Stimulated activated CD4-positive, alpha-beta T cell treated with anti-CD3 and anti-CD28 coated beads, TNF-alpha, amount 100 ng/mL, for 24 hours (primary cell): Measurements from ENCODE around the gene MTA1.
A peak's percentile ranks its signal among the peaks of the same experiment; 100 is the strongest.

ENCODE experiments used
- DNase-seq, 3 experiments: peaks; one replicate each; pipeline ENCODE4 v3.0.0-alpha.2; 2020; ENCODE audit warnings: low read depth in 3 of 3

Gene MTA1

DNA sequence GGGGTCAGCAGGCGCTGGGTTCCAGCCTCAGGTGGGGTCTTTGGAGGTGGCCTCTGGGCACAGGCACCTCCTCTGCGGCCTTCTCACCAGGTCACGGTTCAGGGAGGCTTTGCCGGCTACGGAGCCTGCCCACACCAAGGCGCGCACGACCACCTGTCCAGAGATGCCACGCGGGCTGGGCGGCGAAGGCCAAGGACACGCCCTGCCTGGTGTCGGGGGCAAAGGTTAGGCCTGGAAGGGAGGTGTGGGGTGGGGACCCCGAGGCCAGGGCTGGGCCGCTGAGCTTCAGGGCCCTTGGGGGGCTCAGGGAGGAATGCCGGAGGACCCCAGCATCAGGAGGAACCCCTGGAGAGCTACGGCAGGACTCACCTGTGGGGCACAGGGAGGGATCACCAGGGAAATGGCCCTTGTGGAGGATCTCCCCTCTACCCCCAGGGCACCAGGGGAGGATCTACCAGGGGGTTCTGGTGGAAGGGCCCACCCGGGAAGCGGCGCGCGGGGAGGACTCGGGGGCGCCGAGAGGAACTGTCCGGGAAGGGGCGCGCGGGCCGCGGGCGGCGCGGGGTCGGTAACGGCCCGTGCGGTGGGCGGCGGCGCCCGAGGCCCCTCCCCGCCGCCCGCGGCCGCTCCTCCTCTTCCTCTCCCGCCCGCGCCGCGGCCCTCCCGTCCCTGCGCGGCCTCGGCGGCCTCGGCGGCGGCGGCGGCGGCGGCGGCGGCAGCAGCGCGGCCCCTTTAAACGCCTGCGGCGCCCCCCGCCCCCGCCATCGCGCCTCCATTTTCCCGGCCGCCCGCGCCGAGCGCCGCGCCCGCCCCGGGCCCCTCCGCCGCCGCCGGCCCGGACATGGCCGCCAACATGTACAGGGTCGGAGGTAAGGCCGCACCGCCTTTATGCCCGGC, at the start of gene MTA1:
Gene MTA1 (plus strand): TSS at position 633 of the 897 bp plus-strand sequence. CDS start 209 bp downstream, at position 842.
- peak in 2 of 3 experiments; percentile 23 to 46 for DNase-seq

GRCh38 chr14:105374389-105374788, 45.2 kb upstream of the MTA1 start:
- DNase-seq = no peak

GRCh38 chr14:105375635-105376057, 44.0 kb upstream of the MTA1 start:
- DNase-seq = peak in 1 of 3 experiments; percentile 56

- no peak for DNase-seq
Observed at GRCh38 chr14:105376521-105377440, 42.8 kb upstream of the MTA1 start.

DNA sequence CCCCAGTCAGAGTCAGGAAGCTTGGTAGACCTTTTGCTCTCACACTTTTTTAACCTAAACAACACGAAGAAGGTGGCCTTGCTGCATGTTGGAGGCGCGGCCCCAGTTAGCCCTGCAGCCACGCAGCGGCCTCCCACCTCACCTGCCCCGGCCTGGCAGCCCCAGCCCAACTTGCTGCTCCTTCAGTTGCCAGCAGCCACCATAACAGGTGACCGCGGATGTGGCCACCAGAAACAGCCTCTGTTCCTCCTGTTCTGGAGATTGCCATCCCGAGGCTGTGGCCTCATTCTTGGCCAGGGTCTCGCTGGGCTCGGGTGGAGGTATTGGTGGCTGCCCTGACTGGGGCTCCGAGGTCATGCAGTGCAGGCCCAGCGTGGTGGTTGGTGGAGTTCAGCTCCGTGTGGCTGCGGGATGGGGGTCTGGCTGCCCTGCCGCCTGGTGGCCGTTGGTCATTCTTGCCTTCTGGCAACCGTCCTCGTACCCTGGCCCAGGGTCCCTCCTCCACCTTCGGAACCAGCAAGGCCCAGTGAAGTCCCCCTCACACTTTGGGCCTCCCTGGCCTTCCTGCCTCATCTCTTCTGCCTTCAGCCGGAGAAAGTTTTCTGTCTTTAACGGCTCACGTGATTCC, 42.0 kb upstream of the MTA1 start:
- DNase-seq = no peak

DNA sequence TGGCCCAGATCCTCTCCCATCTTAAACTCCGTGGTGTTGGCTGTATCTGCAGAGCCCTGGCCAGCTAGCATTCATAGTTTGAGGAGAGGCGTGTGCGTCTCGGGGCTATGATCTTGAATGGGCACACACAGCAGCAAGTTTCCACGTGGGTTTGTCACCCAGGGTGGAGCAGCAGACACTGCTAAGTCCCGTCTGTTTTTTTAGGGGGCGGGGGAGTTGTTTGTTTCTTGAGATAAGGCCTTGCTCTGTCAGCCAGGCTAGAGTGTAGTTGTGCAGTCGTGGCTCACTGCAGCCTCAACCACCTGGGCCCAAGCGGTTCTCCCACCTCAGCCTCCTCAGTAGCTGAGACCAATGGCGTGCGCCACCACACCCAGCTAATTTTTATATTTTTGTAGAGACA, 41.4 kb upstream of the MTA1 start:
- no peak for DNase-seq

DNA sequence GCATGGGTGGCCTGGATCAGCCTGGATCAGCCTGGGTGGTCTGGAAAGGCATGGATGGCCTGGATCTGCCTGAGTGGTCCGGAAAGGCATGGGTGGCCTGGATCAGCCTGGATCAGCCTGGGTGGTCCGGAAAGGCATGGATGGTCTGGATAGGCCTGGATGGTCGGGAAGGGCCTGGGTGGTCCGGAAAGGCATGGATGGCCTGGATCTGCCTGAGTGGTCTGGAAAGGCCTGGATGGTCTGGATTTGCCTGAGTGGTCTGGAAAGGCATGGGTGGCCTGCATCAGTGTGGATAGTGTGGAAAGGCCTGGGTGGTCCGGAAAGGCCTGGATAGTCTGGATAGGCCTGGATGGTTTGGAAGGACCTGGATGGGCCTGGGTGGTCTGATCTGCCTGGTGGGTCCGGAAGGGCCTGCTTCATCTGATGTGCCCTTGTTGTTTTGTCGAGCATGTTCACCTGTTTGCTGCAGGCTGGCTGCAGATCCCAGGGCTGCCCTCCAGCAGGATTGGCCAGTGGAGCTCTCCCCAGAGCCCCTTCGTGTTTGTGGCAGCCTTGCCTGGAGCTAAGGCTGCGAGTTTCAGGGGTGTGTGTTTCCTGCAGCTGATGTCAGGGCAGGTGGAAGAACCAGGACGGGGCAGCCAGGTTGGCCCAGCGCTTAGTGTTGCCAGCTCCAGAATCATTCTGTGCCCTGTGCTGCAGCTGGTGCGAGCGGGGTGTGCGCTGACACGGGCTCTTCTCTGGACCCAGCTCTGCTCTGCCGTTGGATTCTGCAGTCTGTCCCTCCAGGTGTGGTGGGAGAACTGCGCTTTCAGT, 40.5 kb upstream of the MTA1 start:
- no peak for DNase-seq

- no peak for DNase-seq
Observed at GRCh38 chr14:105379946-105380345, 39.7 kb upstream of the MTA1 start.

GRCh38 chr14:105380756-105381155, 38.9 kb upstream of the MTA1 start:
- DNase-seq = no peak

- no peak for DNase-seq
Observed at GRCh38 chr14:105381446-105382342, 37.9 kb upstream of the MTA1 start.

DNA sequence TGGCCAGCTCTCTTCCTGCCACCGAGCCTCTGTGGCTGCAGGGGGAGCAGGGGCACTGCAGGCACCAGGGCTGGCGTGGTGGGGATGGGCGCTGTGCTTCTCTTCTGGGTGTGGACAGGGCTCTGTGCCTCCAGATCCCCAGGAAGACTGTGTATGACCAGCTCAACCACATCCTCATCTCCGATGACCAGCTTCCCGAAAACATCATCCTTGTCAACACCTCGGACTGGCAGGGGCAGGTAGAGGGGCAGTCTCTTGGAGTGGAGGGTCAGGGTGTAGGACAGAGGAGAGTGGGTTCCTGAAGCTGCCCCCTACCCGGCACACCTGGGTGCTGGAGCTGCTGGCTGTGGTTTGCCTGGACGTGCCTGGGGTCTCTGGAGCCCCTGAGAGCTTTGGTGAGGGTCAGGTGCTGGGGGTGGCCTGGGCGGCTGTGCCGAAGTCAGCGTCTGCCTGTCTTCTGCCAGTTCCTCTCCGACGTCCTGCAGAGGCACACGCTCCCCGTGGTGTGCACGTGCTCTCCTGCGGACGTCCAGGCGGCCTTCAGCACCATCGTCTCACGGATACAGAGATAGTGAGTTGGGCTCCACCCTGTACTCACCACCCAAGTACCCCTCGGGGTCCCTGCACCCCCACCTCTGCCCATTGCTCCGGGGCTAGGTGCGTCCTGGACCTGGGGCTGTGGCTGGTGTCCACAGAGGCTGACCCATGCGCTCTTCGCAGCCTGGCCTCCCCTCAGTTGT, 37.1 kb upstream of the MTA1 start:
- DNase-seq = no peak

DNA sequence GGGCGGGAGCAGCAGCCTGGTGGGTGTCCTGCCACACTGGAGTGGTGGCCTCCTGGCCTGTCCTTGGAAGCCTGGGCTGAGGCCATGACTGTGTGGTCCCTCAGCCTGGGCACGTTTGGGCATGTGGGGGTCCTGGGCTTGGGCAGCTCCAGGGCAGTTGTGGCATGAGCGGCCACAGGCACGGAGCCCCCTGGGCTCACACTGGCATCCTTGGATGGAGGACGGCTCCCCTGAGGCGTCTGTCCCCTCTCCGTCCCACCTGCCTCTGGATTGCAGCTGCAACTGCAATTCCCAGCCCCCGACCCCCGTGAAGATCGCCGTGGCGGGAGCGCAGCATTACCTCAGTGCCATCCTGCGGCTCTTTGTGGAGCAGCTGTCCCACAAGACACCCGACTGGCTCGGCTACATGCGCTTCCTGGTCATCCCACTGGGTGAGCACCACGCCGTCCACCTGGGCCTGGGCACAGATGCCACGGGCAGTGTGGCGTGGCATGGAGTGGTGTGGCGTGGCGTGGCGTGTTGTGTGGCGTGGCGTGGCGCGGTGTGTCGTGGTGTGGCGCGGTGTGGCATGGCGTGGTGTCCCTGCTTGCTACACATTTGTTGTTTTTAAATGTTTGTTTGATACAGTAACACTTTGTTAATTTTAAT, 36.4 kb upstream of the MTA1 start:
- DNase-seq = no peak

DNA sequence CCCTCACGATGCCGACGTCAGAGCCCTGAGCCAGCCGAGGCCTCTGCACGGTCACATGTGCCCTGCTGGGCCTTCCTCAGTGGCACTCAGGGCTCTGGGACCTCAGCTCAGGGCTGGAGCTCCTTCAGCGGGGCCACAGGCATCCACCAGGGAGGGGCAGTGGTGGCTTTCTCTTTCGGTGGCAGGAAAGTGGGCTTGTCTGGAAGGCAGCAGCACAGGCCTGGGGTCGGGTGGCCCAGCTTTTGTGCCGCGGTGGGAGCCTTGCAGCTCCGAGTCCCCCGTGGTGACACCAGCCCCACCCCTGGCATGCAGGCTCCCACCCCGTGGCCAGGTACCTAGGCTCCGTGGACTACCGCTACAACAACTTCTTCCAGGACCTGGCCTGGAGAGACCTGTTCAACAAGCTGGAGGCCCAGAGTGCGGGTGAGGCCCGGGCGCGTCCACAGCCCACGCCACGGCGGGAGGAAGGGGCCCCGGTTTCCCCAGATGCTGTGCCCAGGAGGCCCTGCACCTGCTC, 35.5 kb upstream of the MTA1 start:
- DNase-seq = no peak

GRCh38 chr14:105384605-105385321, 34.9 kb upstream of the MTA1 start:
- DNase-seq = no peak

DNA sequence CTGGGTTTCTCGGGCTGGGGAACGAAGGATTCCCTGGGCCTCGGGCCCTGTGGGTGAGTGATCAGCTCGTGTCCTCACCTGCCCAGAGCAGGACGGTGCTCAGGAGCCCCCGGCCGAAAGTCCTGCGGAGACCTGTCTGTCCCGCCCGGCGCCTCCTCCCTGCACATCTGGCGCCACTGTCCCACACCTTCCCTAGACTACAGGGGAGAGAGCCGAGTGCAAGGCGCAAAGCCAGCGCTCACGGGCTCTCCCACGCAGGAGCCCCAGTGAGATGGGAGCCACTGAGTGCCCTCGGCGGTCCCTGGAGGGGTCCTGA, 34.3 kb upstream of the MTA1 start:
- DNase-seq = no peak

DNA sequence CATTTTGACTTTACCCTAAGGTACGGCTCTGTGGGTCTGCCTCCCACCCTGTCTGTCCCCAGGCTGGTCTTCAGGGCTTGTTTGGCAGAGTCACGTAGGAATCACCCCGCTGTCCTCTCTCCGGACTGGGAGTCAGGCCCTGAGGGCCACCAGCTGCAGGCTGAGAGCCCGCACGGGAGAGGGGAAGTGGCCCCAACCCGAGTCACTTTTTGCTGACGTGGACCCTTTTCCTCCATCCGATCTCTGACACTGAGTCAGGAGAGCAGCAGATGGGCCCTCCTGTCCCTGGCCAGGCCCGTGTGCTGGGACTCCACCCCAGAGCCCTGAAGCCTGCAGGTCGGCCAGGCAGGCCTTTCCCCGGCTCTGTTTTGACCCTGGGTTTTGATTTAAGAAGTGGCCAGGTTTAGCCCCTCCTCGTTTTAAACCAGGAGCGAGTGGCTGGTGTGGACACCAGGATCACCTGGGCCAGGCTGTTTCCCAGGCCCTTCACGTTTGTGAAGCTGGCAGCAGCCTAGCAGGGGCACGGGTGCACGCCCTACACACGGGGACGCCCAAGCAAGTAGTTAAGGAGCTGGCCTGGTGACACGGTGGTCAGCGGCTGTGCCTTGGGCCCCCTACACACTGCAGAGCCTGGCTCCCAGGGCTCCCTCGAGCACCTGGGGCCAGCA, 33.8 kb upstream of the MTA1 start:
- no peak for DNase-seq
